Measurements from ENCODE around the gene AVP. TPM values are rescaled to one million over a fixed set of nuclear protein-coding genes. Genes with fewer than 3 reads are reported as not detected.

Gene AVP
- total RNA-seq, 2 experiments from 2014 or later, result not detected

- ChIA-PET POLR2A (no interaction called here), CTCF (no interaction called here)
Observed at GRCh38 chr20:3040086-3040485, 44.4 kb downstream of the AVP start.

- POLR2A ChIA-PET, result no interaction called here
- CTCF ChIA-PET, result interaction anchor here (1.1 kb wide), 1 partner anchor 11 kb away, joined by 3 read pairs; no protein-coding TSS in a partner anchor
Observed at GRCh38 chr20:3039426-3039825, 45.1 kb downstream of the AVP start.

- POLR2A ChIA-PET, result no interaction called here
Observed at GRCh38 chr20:3038454-3038853, 46.1 kb downstream of the AVP start.

GRCh38 chr20:3037654-3038053 lies 46.9 kb downstream of the AVP start:
- ChIA-PET CTCF (no interaction called here), POLR2A (no interaction called here)

More at GRCh38 chr20:3038454-3038853, 46.1 kb downstream of the AVP start:
- CTCF ChIA-PET, result interaction anchor here (1.1 kb wide), 1 partner anchor 10 kb away, joined by 3 read pairs; no protein-coding TSS in a partner anchor

DNA sequence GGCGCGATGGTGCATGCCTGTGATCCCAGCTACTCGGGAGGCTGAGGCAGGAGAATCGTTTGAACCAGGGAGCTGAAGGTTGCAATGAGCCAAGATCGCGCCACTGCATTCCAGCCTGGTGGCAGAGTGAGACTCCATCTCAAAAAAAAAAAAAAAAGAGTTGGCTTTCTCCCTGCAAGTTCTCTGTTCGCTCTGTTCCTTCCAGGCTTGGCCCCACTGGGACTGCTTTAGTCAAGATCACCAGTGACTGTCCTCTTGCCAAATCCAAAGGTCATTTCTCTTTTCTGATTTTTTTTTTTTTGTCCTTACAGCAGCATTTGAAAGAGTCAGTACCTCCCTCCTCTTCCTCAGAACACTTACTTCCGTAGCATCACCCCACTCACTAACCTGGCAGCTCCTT lies 51.9 kb downstream of the AVP start:
- ChIA-PET CTCF (interaction anchor here (0.6 kb wide), 1 partner anchor 49 kb away, joined by 7 read pairs; no protein-coding TSS in a partner anchor), POLR2A (interaction anchor here (0.7 kb wide), 1 partner anchor 1408 kb away, joined by 3 read pairs; no protein-coding TSS in a partner anchor)

Other genes with a start within 250 kb of the AVP start
- 10 to 100 TPM; 33.9 to 35.8 TPM for gene PCED1A, start 244.1 kb downstream of the AVP start, total RNA-seq
- gene VPS16, start 244.0 kb downstream of the AVP start, total RNA-seq, result 10 to 100 TPM; 44.7 to 45.0 TPM
- 10 to 100 TPM; 47.7 to 48.4 TPM for gene PTPRA, start 211.2 kb downstream of the AVP start, total RNA-seq
- under 1 TPM; 0.75 to 0.99 TPM for gene GNRH2, start 41.1 kb downstream of the AVP start, total RNA-seq
- gene MRPS26, start 38.7 kb downstream of the AVP start, total RNA-seq, result 10 to 100 TPM; 90.2 to 90.7 TPM
- under 1 TPM in 1 of 2 experiments, not detected in 1; 0.46 TPM for gene OXT, start 13.1 kb downstream of the AVP start, total RNA-seq
- 10 to 100 TPM; 25.4 to 27.4 TPM for gene FASTKD5, start 75.1 kb upstream of the AVP start, total RNA-seq
- 1 to 10 TPM; 4.8 TPM for gene UBOX5, start 75.1 kb upstream of the AVP start, total RNA-seq
- gene LZTS3, start 88.8 kb upstream of the AVP start, total RNA-seq, result under 1 TPM; 0.89 to 0.96 TPM
- 10 to 100 TPM; 78.6 to 79.1 TPM for gene DDRGK1, start 120.0 kb upstream of the AVP start, total RNA-seq
- gene ITPA, start 124.8 kb upstream of the AVP start, total RNA-seq, result 10 to 100 TPM; 86.8 to 94.7 TPM
- 1 to 10 TPM; 3.9 to 4.0 TPM for gene SLC4A11, start 154.5 kb upstream of the AVP start, total RNA-seq

Data from activated CD8-positive, alpha-beta memory T cell treated with anti-CD3 and anti-CD28 coated beads for 36 hours (primary cell).